Colonic mucosa (tissue), 4 donors: ENCODE data around the gene CFDP1. TPM values are rescaled to one million over a fixed set of nuclear protein-coding genes. Genes with fewer than 3 reads are reported as not detected.

Experiments used
- DNase-seq: peaks from one replicate; pipeline ENCODE4 v3.0.0-alpha.2; 2020
- H3K27ac ChIP-seq: fragments of 200-600 bp; one replicate; pipeline ENCODE4 v1.8.0; 2021
- H3K27me3 ChIP-seq: fragments of 200-600 bp; one replicate; pipeline ENCODE4 v1.8.0; 2021
- H3K36me3 ChIP-seq: fragments of 200-600 bp; one replicate; pipeline ENCODE4 v1.8.0; 2021
- H3K4me1 ChIP-seq: fragments of 200-600 bp; one replicate; pipeline ENCODE4 v1.8.0; 2021; ENCODE audit warnings: mild to moderate bottlenecking
- H3K4me3 ChIP-seq: fragments of 200-600 bp; one replicate; pipeline ENCODE4 v1.8.0; 2021
- H3K9ac ChIP-seq, 2 donors: one replicate each; pipeline ENCODE4 v1.7.0; 2013; ENCODE audit warnings: control low read depth in 2 of 2, low read depth in 2 of 2, low read length in 2 of 2
- H3K9me3 ChIP-seq: fragments of 200-600 bp; one replicate; pipeline ENCODE4 v1.8.0; 2021
- CTCF ChIP-seq: fragments of 200-600 bp; IDR thresholded peaks from one replicate; pipeline ENCODE4 v1.8.0; 2022; ENCODE audit warnings: antibody characterized with exemption, mild to moderate bottlenecking
- intact Hi-C: fragments of 100-400 bp; cut with DNase I; formaldehyde crosslinking; loops from one replicate; pipeline ENCODE4 v1.14.1; 2022
- total RNA-seq, 2 donors: library from RNA; stranded (reverse); fragmentation: NEBNext Ultra II Directional in 1 of 2; extraction: Animal tissue kit (Norgen Biotek cat#: 25700) in 1 of 2; gene quantifications; one replicate each; pipeline ENCODE4 v1.2.1, GENCODE V29; 2021
- donor health status: healthy.
- donor health status: DM: no; HTN: no; CAD: no.
- donor health status: DM: no; HTN: no; CAD: no.

The CFDP1 gene
- total RNA-seq, 2 donors from 2014 or later, result 61.6 to 75.8 TPM

GRCh38 chr16:75262104-75262799 lies 171.1 kb downstream of the CFDP1 start:
- TF ChIP-seq CTCF, result no peak
- DNase-seq, result peak; percentile 75
- no peak overlapping the region for H3K4me3 ChIP-seq
- H3K9me3 ChIP-seq, result no peaks in the 10 kb centered on the region
- peak overlapping the region; percentile 29 for H3K27ac ChIP-seq
- intact Hi-C loops, result no loop called here
- no peaks in the 10 kb centered on the region for H3K27me3 ChIP-seq
- H3K4me1 ChIP-seq, result peaks cover 31% of the 10 kb centered on the region
- H3K36me3 ChIP-seq, result no peaks in the 10 kb centered on the region
- H3K9ac ChIP-seq, result peak overlapping the region in 1 of 2 donors; percentile 38

- Histone ChIP-seq H3K4me1 (peaks cover 31% of the 10 kb centered on the region), H3K36me3 (no peaks in the 10 kb centered on the region), H3K27me3 (no peaks in the 10 kb centered on the region), H3K9ac (no peak overlapping the region), H3K4me3 (no peak overlapping the region), H3K9me3 (no peaks in the 10 kb centered on the region), H3K27ac (peak overlapping the region; percentile 29)
- intact Hi-C loops, result no loop called here
- no peak for DNase-seq
- TF ChIP-seq CTCF, result no peak
These were observed 171.7 kb downstream of the CFDP1 start for GRCh38 chr16:75261590-75262078.

- no peak overlapping the region for H3K9ac ChIP-seq
These were observed 172.3 kb downstream of the CFDP1 start for GRCh38 chr16:75260851-75261589.

GRCh38 chr16:75258807-75259141 lies 174.5 kb downstream of the CFDP1 start:
- intact Hi-C loops, result no loop called here
- DNase-seq, result no peak
- Histone ChIP-seq H3K9ac (no peak overlapping the region), H3K9me3 (no peaks in the 10 kb centered on the region), H3K36me3 (no peaks in the 10 kb centered on the region), H3K4me1 (peaks cover 23% of the 10 kb centered on the region), H3K4me3 (no peak overlapping the region), H3K27ac (no peak overlapping the region), H3K27me3 (no peaks in the 10 kb centered on the region)
- TF ChIP-seq CTCF, result no peak

More at GRCh38 chr16:75260851-75261589, 172.3 kb downstream of the CFDP1 start:
- Histone ChIP-seq H3K4me3 (no peak overlapping the region), H3K4me1 (peaks cover 25% of the 10 kb centered on the region), H3K27ac (no peak overlapping the region), H3K27me3 (no peaks in the 10 kb centered on the region), H3K36me3 (no peaks in the 10 kb centered on the region), H3K9me3 (no peaks in the 10 kb centered on the region)
- no peak for DNase-seq
- no peak for TF ChIP-seq CTCF
- intact Hi-C loops, result no loop called here

- no peaks in the 10 kb centered on the region for H3K36me3 ChIP-seq
- no peak overlapping the region for H3K27ac ChIP-seq
- H3K9ac ChIP-seq, result peak overlapping the region in 1 of 2 donors; percentile 35
- H3K27me3 ChIP-seq, result no peaks in the 10 kb centered on the region
- no peak for DNase-seq
- peaks cover 18% of the 10 kb centered on the region for H3K4me1 ChIP-seq
- H3K4me3 ChIP-seq, result no peak overlapping the region
- no peaks in the 10 kb centered on the region for H3K9me3 ChIP-seq
- no peak for TF ChIP-seq CTCF
- intact Hi-C loops, result no loop called here
These were observed 175.2 kb downstream of the CFDP1 start for GRCh38 chr16:75257886-75258806.
